ENCODE measurements around the gene AP3B2.

- TF ChIP-seq CTCF (IDR thresholded peaks at IDR 0.05) (no peak), EP300 (IDR thresholded peaks at IDR 0.05) (no peak)
Measured at GRCh38 chr15:82650046-82650670, 59.5 kb downstream of the AP3B2 start.
